DOHH2 (cell line): Measurements from ENCODE around the gene PKDCC.

ENCODE experiments used
- H3F3A ChIP-seq: fragments of 200-600 bp; sonication (generic), shearing (Covaris generic); 2 replicates; pipeline ENCODE4 v1.6.0; 2016; ENCODE audit warnings: antibody characterized with exemption, mild to moderate bottlenecking; ENCODE audit not compliant: control insufficient read depth, insufficient read depth
- H3K27ac ChIP-seq: fragments of 200-600 bp; sonication (generic); 2 replicates; pipeline ENCODE4 v1.5.1; 2014; ENCODE audit warnings: low read depth, mild to moderate bottlenecking, low read length, moderate library complexity
- H3K27me3 ChIP-seq: fragments of 200-600 bp; sonication (generic); 2 replicates; pipeline ENCODE4 v1.6.1; 2014; ENCODE audit warnings: mild to moderate bottlenecking, low read length, mixed read lengths; ENCODE audit not compliant: control insufficient read depth
- H3K36me3 ChIP-seq: fragments of 200-600 bp; sonication (generic); 2 replicates; pipeline ENCODE4 v1.6.1; 2014; ENCODE audit warnings: mild to moderate bottlenecking, low read length, moderate library complexity, mixed read lengths; ENCODE audit not compliant: control insufficient read depth
- H3K4me1 ChIP-seq: fragments of 200-600 bp; sonication (generic); 2 replicates; pipeline ENCODE4 v1.6.1; 2014; ENCODE audit warnings: mild to moderate bottlenecking, low read length, mixed read lengths; ENCODE audit not compliant: control insufficient read depth
- H3K4me2 ChIP-seq: fragments of 200-600 bp; sonication (generic); 2 replicates; pipeline ENCODE4 v1.6.0; 2014; ENCODE audit warnings: mild to moderate bottlenecking, low read length, moderate library complexity
- H3K4me3 ChIP-seq: fragments of 200-600 bp; sonication (generic); 2 replicates; pipeline ENCODE4 v1.5.1; 2014; ENCODE audit warnings: mild to moderate bottlenecking, low read length, mixed read lengths
- H3K79me2 ChIP-seq: fragments of 200-600 bp; sonication (generic); 2 replicates; pipeline ENCODE4 v1.6.1; 2014; ENCODE audit warnings: mild to moderate bottlenecking, low read length, mixed read lengths; ENCODE audit not compliant: control insufficient read depth
- H3K9me2 ChIP-seq: fragments of 200-600 bp; sonication (generic); replicated peaks from 2 replicates; pipeline ENCODE4 v1.6.1; 2014; ENCODE audit warnings: mild to moderate bottlenecking, low read length, mixed read lengths; ENCODE audit not compliant: control insufficient read depth
- H3K9me3 ChIP-seq: fragments of 200-600 bp; sonication (generic); 2 replicates; pipeline ENCODE4 v1.6.1; 2014; ENCODE audit warnings: antibody characterized with exemption, low read length, mixed read lengths; ENCODE audit not compliant: control insufficient read depth, insufficient read depth
- H4K20me1 ChIP-seq: fragments of 200-600 bp; sonication (generic); 2 replicates; pipeline ENCODE4 v1.6.0; 2014; ENCODE audit warnings: low read depth, mild to moderate bottlenecking, antibody characterized with exemption, low read length, moderate library complexity; ENCODE audit not compliant: control insufficient read depth, insufficient read depth
- EZH2phosphoT487 ChIP-seq: fragments of 200-600 bp; sonication (generic); IDR thresholded peaks from 2 replicates; pipeline ENCODE4 v1.6.1; 2017; ENCODE audit warnings: borderline replicate concordance, mild to moderate bottlenecking, antibody characterized with exemption, low read length, moderate library complexity, mixed read lengths
- TF ChIP-seq, protein P1 (sequence below): fragments of 200-600 bp; sonication (generic); IDR thresholded peaks from one replicate; pipeline ENCODE4 v1.5.1; 2014; ENCODE audit warnings: antibody characterized with exemption, mild to moderate bottlenecking, low read depth, low read length; ENCODE audit not compliant: poor library complexity, severe bottlenecking

Gene PKDCC

DNA sequence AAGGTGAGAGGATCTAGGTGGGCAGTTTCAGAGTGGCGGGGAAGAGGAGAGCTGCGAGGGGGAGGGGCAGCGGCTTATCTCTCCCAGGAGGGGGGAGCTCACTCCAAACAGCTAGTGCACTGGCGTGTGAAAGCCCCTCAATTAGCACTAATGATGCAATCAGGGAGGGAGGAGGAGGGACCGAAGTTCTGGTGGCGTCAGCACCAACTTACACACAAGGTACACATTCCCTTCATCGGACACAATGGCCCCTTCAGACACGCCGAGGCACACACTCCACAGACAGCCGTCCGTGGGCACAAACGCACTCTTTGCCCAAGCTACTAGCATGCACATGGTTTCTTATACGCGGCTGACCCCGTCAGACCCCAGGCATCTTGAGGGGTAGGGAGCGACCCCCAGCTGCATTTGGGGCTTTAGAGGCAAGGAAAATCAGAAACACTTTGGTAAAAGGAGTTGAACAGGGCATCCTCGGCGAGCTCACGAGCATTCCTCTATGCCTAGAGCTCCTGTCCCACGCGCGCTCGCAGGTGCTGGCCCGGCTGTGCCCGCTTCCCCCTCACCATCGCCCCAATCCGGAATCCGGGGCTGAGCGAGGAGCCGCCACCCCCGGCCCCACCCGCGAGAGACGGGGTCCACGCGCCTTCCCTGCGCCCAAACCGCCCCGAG, 868 bp upstream of the PKDCC start:
- H3K27ac ChIP-seq, result no peak overlapping the region
- H3K4me1 ChIP-seq, result no peaks in the 10 kb centered on the region
- H4K20me1 ChIP-seq, result no peaks in the 10 kb centered on the region
- no peaks in the 10 kb centered on the region for H3F3A ChIP-seq
- H3K4me3 ChIP-seq, result no peak overlapping the region
- no peak overlapping the region for H3K4me2 ChIP-seq
- H3K27me3 ChIP-seq, result no peaks in the 10 kb centered on the region
- no peaks in the 10 kb centered on the region for H3K79me2 ChIP-seq
- H3K36me3 ChIP-seq, result no peaks in the 10 kb centered on the region
- no peaks in the 10 kb centered on the region for H3K9me3 ChIP-seq
- TF ChIP-seq EZH2phosphoT487, result no peak
- TF ChIP-seq, protein P1, sequence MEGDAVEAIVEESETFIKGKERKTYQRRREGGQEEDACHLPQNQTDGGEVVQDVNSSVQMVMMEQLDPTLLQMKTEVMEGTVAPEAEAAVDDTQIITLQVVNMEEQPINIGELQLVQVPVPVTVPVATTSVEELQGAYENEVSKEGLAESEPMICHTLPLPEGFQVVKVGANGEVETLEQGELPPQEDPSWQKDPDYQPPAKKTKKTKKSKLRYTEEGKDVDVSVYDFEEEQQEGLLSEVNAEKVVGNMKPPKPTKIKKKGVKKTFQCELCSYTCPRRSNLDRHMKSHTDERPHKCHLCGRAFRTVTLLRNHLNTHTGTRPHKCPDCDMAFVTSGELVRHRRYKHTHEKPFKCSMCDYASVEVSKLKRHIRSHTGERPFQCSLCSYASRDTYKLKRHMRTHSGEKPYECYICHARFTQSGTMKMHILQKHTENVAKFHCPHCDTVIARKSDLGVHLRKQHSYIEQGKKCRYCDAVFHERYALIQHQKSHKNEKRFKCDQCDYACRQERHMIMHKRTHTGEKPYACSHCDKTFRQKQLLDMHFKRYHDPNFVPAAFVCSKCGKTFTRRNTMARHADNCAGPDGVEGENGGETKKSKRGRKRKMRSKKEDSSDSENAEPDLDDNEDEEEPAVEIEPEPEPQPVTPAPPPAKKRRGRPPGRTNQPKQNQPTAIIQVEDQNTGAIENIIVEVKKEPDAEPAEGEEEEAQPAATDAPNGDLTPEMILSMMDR, result no peak
- no peaks in the 10 kb centered on the region for H3K9me2 ChIP-seq

DNA sequence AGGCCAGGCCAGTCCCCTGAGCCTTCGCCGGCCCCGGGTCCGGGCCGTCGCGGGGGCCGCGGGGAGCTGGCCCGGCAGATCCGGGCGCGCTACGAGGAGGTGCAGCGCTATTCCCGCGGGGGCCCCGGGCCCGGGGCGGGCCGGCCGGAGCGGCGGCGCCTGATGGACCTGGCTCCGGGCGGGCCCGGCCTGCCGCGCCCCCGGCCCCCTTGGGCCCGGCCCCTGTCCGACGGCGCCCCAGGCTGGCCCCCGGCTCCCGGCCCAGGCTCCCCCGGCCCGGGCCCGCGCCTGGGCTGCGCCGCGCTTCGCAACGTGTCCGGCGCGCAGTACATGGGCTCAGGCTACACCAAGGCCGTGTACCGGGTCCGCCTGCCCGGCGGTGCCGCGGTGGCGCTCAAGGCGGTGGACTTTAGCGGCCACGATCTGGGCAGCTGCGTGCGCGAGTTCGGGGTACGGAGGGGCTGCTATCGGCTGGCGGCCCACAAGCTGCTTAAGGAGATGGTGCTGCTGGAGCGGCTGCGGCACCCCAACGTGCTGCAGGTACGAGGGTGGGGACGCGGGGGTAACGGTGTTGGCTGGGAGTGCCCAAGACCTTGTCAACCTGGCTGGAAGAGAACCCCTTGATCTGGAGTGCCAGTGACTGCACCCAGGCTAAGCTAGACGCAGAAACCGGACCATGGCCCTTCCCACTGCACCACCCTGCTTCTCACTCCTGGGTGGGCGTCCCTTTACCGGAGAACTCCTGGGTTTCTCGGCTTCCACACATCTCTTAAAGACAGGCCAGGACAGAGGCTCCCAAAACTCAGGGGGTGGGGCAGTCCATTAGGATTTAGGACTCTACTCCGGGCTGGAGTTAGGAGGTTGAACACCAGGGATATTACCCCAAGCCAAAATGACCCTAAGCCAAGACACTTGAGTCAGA, 739 bp downstream of the PKDCC start:
- no peaks in the 10 kb centered on the region for H3K27me3 ChIP-seq
- no peak overlapping the region for H3K27ac ChIP-seq
- H3K36me3 ChIP-seq, result no peaks in the 10 kb centered on the region
- H3K9me2 ChIP-seq, result no peaks in the 10 kb centered on the region
- H3K9me3 ChIP-seq, result no peaks in the 10 kb centered on the region
- H3K79me2 ChIP-seq, result no peaks in the 10 kb centered on the region
- H3K4me3 ChIP-seq, result no peak overlapping the region
- no peaks in the 10 kb centered on the region for H3K4me1 ChIP-seq
- no peaks in the 10 kb centered on the region for H3F3A ChIP-seq
- H4K20me1 ChIP-seq, result no peaks in the 10 kb centered on the region
- TF ChIP-seq EZH2phosphoT487, result no peak
- TF ChIP-seq, protein P1, result no peak
- H3K4me2 ChIP-seq, result no peak overlapping the region

DNA sequence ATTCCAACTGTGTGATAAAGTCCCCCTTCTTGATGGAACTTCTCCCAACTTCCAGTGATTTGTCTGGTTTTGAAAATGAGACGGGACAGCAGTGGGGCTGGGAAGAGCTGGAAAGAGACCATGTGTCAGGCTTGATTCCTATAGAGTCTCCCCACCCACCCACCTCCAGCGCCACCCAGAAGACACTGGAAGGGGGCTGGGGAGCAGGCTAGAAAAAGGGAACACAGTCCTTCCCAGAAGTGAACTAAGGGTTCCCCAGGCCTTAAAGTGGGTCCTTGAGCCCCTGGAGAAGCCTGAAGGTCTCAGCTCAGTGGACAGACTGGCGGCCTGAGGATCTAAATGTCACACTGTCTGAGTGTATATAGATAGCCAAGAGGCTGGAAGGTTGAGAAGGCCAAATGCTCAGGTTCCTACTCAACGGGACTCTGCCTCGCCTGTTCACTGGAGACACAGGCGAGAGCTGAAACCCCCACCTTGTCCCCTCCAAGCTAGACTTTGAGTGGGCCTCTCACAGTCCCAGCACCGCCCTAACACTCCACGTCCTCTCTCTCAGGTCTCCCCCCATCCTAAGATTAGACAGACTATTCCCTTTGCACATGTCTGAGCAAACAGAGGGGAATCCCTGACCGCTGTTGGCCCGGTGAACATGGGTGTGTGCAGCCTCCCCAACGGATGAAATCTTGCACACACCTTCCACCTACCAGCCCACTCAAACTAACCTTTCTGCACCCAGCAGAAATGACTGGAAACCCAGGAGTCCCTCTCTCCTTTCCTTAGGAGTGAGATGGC, 1.6 kb downstream of the PKDCC start:
- Histone ChIP-seq H3K79me2 (no peaks in the 10 kb centered on the region), H3K36me3 (no peaks in the 10 kb centered on the region), H3K4me1 (no peaks in the 10 kb centered on the region), H3K4me2 (no peak overlapping the region), H3K9me2 (no peaks in the 10 kb centered on the region), H3K9me3 (no peaks in the 10 kb centered on the region), H3F3A (no peaks in the 10 kb centered on the region), H4K20me1 (no peaks in the 10 kb centered on the region), H3K4me3 (no peak overlapping the region), H3K27ac (no peak overlapping the region), H3K27me3 (no peaks in the 10 kb centered on the region)
- TF ChIP-seq EZH2phosphoT487, result no peak
- TF ChIP-seq, protein P1, result no peak
